CD4-positive, alpha-beta memory T cell (primary cell): ENCODE data around the gene MRPS23. TPM values are rescaled to one million over a fixed set of nuclear protein-coding genes. Genes with fewer than 3 reads are reported as not detected.

ENCODE experiments used
- CTCF ChIA-PET: fragments of 350-600 bp; sonication (Branson Sonifier 250); formaldehyde crosslinking; loops from one replicate; lab custom pipeline; 2021; ENCODE audit warnings: inconsistent platforms; ENCODE audit not compliant: partially characterized antibody; lab: Charles Lee
- POLR2A ChIA-PET: fragments of 350-600 bp; sonication (Branson Sonifier 250); formaldehyde crosslinking; loops from one replicate; lab custom pipeline; 2021; ENCODE audit not compliant: partially characterized antibody; lab: Charles Lee
- DNase-seq, 5 donors: peaks; one replicate each; pipeline versions ENCODE4 v3.0.0 to v3.0.0-alpha.2; 2020 to 2022; ENCODE audit warnings: mixed read lengths in 1 of 5
- H3K27ac ChIP-seq: one replicate; pipeline ENCODE4 v1.7.0; 2013; ENCODE audit warnings: low read depth, low read length
- H3K27me3 ChIP-seq: 2 replicates; pipeline ENCODE4 v1.7.0; 2013; ENCODE audit warnings: mild to moderate bottlenecking, low read length, moderate library complexity; ENCODE audit not compliant: insufficient read depth
- H3K36me3 ChIP-seq: 2 replicates; pipeline ENCODE4 v1.7.0; 2013; ENCODE audit warnings: mild to moderate bottlenecking, low read length, moderate library complexity; ENCODE audit not compliant: insufficient read depth
- H3K4me1 ChIP-seq: 2 replicates; pipeline ENCODE4 v1.7.0; 2013; ENCODE audit warnings: mild to moderate bottlenecking, low read length, moderate library complexity; ENCODE audit not compliant: insufficient read depth
- H3K4me3 ChIP-seq, 2 donors: one replicate each; pipeline ENCODE4 v1.7.0; 2013; ENCODE audit warnings: low read length in 2 of 2, mild to moderate bottlenecking in 1 of 2
- H3K9me3 ChIP-seq, 2 donors: one replicate each; pipeline ENCODE4 v1.7.0; 2013; ENCODE audit warnings: low read length in 2 of 2, control low read depth in 1 of 2; ENCODE audit not compliant: control insufficient read depth in 1 of 2
- H3K27ac Mint-ChIP-seq, 7 donors: one replicate each; pipeline ENCODE4 v1.8.0; 2020 to 2021; ENCODE audit warnings: mixed read lengths in 7 of 7, mild to moderate bottlenecking in 6 of 7, inconsistent platforms in 3 of 7, moderate library complexity in 3 of 7
- H3K27me3 Mint-ChIP-seq, 2 donors: one replicate each; pipeline ENCODE4 v1.8.0; 2020 to 2021; ENCODE audit warnings: mixed read lengths in 2 of 2
- H3K36me3 Mint-ChIP-seq, 2 donors: one replicate each; pipeline ENCODE4 v1.8.0; 2020 to 2021; ENCODE audit warnings: mixed read lengths in 2 of 2, inconsistent platforms in 1 of 2, mild to moderate bottlenecking in 1 of 2
- H3K4me1 Mint-ChIP-seq, 4 donors: one replicate each; pipeline ENCODE4 v1.8.0; 2020 to 2021; ENCODE audit warnings: mixed read lengths in 4 of 4, mild to moderate bottlenecking in 1 of 4
- H3K4me3 Mint-ChIP-seq, 8 donors: one replicate each; pipeline ENCODE4 v1.8.0; 2020 to 2021; ENCODE audit warnings: mixed read lengths in 8 of 8, mild to moderate bottlenecking in 7 of 8, moderate library complexity in 6 of 8, inconsistent platforms in 3 of 8
- H3K9me3 Mint-ChIP-seq, 8 donors: one replicate each; pipeline ENCODE4 v1.8.0; 2020 to 2021; ENCODE audit warnings: mixed read lengths in 8 of 8, mild to moderate bottlenecking in 5 of 8, inconsistent platforms in 3 of 8, moderate library complexity in 1 of 8
- intact Hi-C: fragments of 100-400 bp; cut with micrococcal nuclease; formaldehyde crosslinking; loops from one replicate; pipeline ENCODE4 v1.15.1; 2023
- polyA plus RNA-seq, 2 donors: library from polyadenylated mRNA; unstranded; fragments of 300-500 nt; fragmentation: Illumina TruSeq; gene quantifications; one replicate each; pipeline ENCODE4 v1.2.3, GENCODE V29; 2021
- total RNA-seq, 2 experiments: library from RNA; stranded (reverse); gene quantifications; one replicate each; pipeline ENCODE4 v1.2.3, GENCODE V29; 2021

The MRPS23 gene
- total and polyA plus RNA-seq, 4 experiments from 2014 or later: 28.7 to 41.7 (median 32.6) TPM

- POLR2A ChIA-PET: no interaction called here
- no peaks in the 10 kb centered on the region for H3K9me3 Mint-ChIP-seq
- no peaks in the 10 kb centered on the region for H3K36me3 Mint-ChIP-seq
- Histone ChIP-seq H3K4me3 (no peak overlapping the region), H3K9me3 (no peaks in the 10 kb centered on the region), H3K36me3 (no peaks in the 10 kb centered on the region), H3K4me1 (peaks cover 14% of the 10 kb centered on the region), H3K27me3 (peaks cover 3% of the 10 kb centered on the region), H3K27ac (no peak overlapping the region)
- H3K27me3 Mint-ChIP-seq: peaks cover 7 to 19% of the 10 kb centered on the region in 2 donors
- H3K4me1 Mint-ChIP-seq: peaks cover 2 to 20% (median 11%) of the 10 kb centered on the region in 4 donors
- CTCF ChIA-PET: interaction anchor here (0.6 to 2.0 kb wide), 4 partner anchors 13 to 17 kb away, joined by 3 to 8 read pairs (median 4); no protein-coding TSS in a partner anchor
- intact Hi-C loops: no loop called here
- peak overlapping the region in 4 of 8 donors; percentile 34 to 75 (median 64) for H3K4me3 Mint-ChIP-seq
- no peak for DNase-seq
- peak overlapping the region in 1 of 7 donors; percentile 53 for H3K27ac Mint-ChIP-seq
These were observed 24.8 kb upstream of the MRPS23 start for GRCh38 chr17:57874434-57875289.

GRCh38 chr17:57874058-57874419 lies 24.2 kb upstream of the MRPS23 start:
- Histone ChIP-seq H3K4me1 (peaks cover 14% of the 10 kb centered on the region), H3K9me3 (no peaks in the 10 kb centered on the region), H3K27me3 (peaks cover 3% of the 10 kb centered on the region), H3K4me3 (no peak overlapping the region), H3K36me3 (no peaks in the 10 kb centered on the region), H3K27ac (no peak overlapping the region)
- Mint-ChIP-seq H3K9me3 (no peaks in the 10 kb centered on the region), H3K27me3 (peaks cover 7 to 19% of the 10 kb centered on the region in 2 donors), H3K36me3 (no peaks in the 10 kb centered on the region), H3K4me3 (peak overlapping the region in 5 of 8 donors; percentile 26 to 75 (median 61)), H3K27ac (peak overlapping the region in 1 of 7 donors; percentile 53), H3K4me1 (peaks cover 2 to 14% (median 9%) of the 10 kb centered on the region in 4 donors)
- ChIA-PET POLR2A (no interaction called here), CTCF (interaction anchor here (0.7 to 2.0 kb wide), 3 partner anchors 13 to 18 kb away, joined by 3 to 8 read pairs (median 4); no protein-coding TSS in a partner anchor)
- DNase-seq: no peak
- intact Hi-C loops: no loop called here

- peaks cover 7 to 19% of the 10 kb centered on the region in 2 donors for H3K27me3 Mint-ChIP-seq
- ChIA-PET CTCF (interaction anchor here (1.3 to 2.0 kb wide), 2 partner anchors 14 to 18 kb away, joined by 4 to 8 read pairs; no protein-coding TSS in a partner anchor), POLR2A (no interaction called here)
- Histone ChIP-seq H3K4me3 (no peak overlapping the region), H3K4me1 (peaks cover 14% of the 10 kb centered on the region), H3K9me3 (no peaks in the 10 kb centered on the region), H3K27ac (no peak overlapping the region), H3K36me3 (no peaks in the 10 kb centered on the region), H3K27me3 (no peaks in the 10 kb centered on the region)
- no peak for DNase-seq
- no peaks in the 10 kb centered on the region for H3K9me3 Mint-ChIP-seq
- intact Hi-C loops: no loop called here
- H3K27ac Mint-ChIP-seq: peak overlapping the region in 1 of 7 donors; percentile 47
- H3K4me3 Mint-ChIP-seq: peak overlapping the region in 1 of 8 donors; percentile 2
- H3K4me1 Mint-ChIP-seq: peaks cover 2 to 14% (median 9%) of the 10 kb centered on the region in 4 donors
- no peaks in the 10 kb centered on the region for H3K36me3 Mint-ChIP-seq
These were observed 23.6 kb upstream of the MRPS23 start for GRCh38 chr17:57873261-57874057.

- POLR2A ChIA-PET: no interaction called here
- H3K4me1 Mint-ChIP-seq: peaks cover 5 to 21% (median 14%) of the 10 kb centered on the region in 4 donors
- H3K9me3 Mint-ChIP-seq: no peaks in the 10 kb centered on the region
- H3K27me3 Mint-ChIP-seq: peaks cover 7 to 19% of the 10 kb centered on the region in 2 donors
- Histone ChIP-seq H3K27me3 (no peaks in the 10 kb centered on the region), H3K4me1 (peaks cover 22% of the 10 kb centered on the region), H3K4me3 (no peak overlapping the region), H3K27ac (no peak overlapping the region), H3K36me3 (no peaks in the 10 kb centered on the region), H3K9me3 (no peaks in the 10 kb centered on the region)
- CTCF ChIA-PET: interaction anchor here (2.0 kb wide), 1 partner anchor 13 kb away, joined by 8 read pairs; no protein-coding TSS in a partner anchor
- H3K36me3 Mint-ChIP-seq: no peaks in the 10 kb centered on the region
- no peak for DNase-seq
- H3K4me3 Mint-ChIP-seq: peak overlapping the region in 1 of 8 donors; percentile 31
- intact Hi-C loops: no loop called here
- no peak overlapping the region for H3K27ac Mint-ChIP-seq
These were observed 22.7 kb upstream of the MRPS23 start for GRCh38 chr17:57872536-57872935.

GRCh38 chr17:57871863-57872262 lies 22.0 kb upstream of the MRPS23 start:
- H3K27me3 Mint-ChIP-seq: peaks cover 7 to 19% of the 10 kb centered on the region in 2 donors
- intact Hi-C loops: no loop called here
- H3K9me3 Mint-ChIP-seq: no peaks in the 10 kb centered on the region
- POLR2A ChIA-PET: no interaction called here
- no peak overlapping the region for H3K4me3 ChIP-seq
- H3K4me3 Mint-ChIP-seq: no peak overlapping the region
- no peaks in the 10 kb centered on the region for H3K36me3 Mint-ChIP-seq
- peaks cover 24% of the 10 kb centered on the region for H3K4me1 ChIP-seq
- CTCF ChIA-PET: no interaction called here
- no peak overlapping the region for H3K27ac ChIP-seq
- no peaks in the 10 kb centered on the region for H3K9me3 ChIP-seq
- H3K27ac Mint-ChIP-seq: no peak overlapping the region
- H3K4me1 Mint-ChIP-seq: peaks cover 5 to 23% (median 16%) of the 10 kb centered on the region in 4 donors
- DNase-seq: no peak
- no peaks in the 10 kb centered on the region for H3K36me3 ChIP-seq
- H3K27me3 ChIP-seq: no peaks in the 10 kb centered on the region

- H3K4me1 ChIP-seq: peaks cover 24% of the 10 kb centered on the region
- POLR2A ChIA-PET: no interaction called here
These were observed 21.3 kb upstream of the MRPS23 start for GRCh38 chr17:57871155-57871554.

More at GRCh38 chr17:57871155-57871554, 21.3 kb upstream of the MRPS23 start:
- Mint-ChIP-seq H3K9me3 (peaks cover 0 to under 1% (median 0%) of the 10 kb centered on the region in 8 donors), H3K4me3 (no peak overlapping the region), H3K36me3 (no peaks in the 10 kb centered on the region), H3K27me3 (peaks cover 5 to 16% of the 10 kb centered on the region in 2 donors), H3K4me1 (peaks cover 5 to 20% (median 14%) of the 10 kb centered on the region in 4 donors), H3K27ac (no peak overlapping the region)
- CTCF ChIA-PET: no interaction called here
- H3K27ac ChIP-seq: no peak overlapping the region
- no peaks in the 10 kb centered on the region for H3K27me3 ChIP-seq
- H3K36me3 ChIP-seq: no peaks in the 10 kb centered on the region
- intact Hi-C loops: no loop called here
- no peaks in the 10 kb centered on the region for H3K9me3 ChIP-seq
- no peak overlapping the region for H3K4me3 ChIP-seq
- no peak for DNase-seq
